Measurements from ENCODE around the gene MBP. TPM values are rescaled to one million over a fixed set of nuclear protein-coding genes. Genes with fewer than 3 reads are reported as not detected.

MBP gene
- polyA plus RNA-seq, 4 donors: 18.5 to 23.3 (median 21.5) TPM

DNA sequence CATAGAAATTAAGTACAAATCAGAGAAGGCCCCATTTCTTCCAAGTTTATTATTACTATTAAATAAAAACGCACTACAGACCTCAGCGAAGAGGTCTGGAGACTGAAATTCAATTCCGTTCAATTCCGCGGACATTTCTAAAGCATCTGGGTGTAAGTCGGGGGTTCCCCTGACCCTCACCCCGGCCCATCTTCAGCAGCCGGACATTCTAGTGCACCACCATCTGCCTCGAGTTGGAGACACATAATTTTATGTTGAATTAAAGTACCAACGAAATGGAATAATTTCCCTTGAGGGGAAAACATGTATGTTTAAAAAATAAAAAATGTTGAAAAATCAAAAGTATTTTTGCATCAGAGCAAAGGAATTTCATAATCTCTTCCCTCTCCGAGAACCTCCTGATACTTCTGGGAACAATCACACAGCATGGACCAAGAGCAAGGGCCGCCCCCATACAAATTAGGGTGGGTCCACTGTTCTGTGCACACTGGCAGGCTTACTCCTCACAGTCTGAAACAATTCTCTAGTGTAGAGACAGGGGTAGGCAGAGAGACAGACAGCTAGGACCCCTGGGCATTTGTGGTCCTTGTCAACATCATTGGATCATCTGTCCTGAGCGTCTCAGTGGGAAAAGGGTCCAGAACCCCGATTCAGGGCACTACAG, 29.3 kb downstream of the MBP start:
- DNase-seq (ENCODE audit: low read depth in 4 of 4, low spot score in 2 of 4): no peak

DNA sequence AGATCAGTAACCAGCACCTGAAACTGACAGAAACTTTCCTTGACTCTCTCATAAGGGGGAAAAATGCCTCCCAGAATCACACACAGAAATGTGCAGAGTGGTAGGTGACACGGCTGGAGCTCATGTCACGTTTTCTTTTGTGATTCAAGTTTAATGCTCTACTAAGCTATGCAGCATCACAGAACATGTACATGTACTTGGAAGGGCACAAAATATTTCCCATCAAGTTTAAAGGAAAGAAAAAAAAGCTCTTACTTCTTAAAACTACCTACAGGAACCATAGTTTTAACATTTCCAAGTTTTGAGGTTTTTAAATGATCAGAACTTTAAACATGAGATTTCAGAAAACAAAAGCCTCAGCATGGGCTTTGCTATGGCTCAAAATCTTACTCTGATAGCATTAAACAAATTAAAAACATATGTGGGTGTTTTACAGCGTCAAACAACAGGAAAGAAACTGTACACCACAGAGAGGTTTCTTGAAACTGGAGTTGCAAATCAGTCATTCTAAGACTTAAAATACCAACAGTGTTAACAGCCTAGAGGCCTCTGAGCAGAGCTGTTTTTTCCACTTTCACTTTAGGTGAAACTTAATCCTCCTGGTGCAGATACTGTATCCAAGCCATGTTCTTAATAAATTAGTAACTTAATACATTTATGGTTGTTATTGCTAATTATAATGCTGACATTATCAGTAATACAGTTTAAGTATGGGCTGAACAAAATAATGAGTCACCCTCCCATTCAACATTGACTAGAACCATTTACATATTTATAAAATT, 30.1 kb downstream of the MBP start:
- no peak for DNase-seq (ENCODE audit: low read depth in 4 of 4, low spot score in 2 of 4)

DNA sequence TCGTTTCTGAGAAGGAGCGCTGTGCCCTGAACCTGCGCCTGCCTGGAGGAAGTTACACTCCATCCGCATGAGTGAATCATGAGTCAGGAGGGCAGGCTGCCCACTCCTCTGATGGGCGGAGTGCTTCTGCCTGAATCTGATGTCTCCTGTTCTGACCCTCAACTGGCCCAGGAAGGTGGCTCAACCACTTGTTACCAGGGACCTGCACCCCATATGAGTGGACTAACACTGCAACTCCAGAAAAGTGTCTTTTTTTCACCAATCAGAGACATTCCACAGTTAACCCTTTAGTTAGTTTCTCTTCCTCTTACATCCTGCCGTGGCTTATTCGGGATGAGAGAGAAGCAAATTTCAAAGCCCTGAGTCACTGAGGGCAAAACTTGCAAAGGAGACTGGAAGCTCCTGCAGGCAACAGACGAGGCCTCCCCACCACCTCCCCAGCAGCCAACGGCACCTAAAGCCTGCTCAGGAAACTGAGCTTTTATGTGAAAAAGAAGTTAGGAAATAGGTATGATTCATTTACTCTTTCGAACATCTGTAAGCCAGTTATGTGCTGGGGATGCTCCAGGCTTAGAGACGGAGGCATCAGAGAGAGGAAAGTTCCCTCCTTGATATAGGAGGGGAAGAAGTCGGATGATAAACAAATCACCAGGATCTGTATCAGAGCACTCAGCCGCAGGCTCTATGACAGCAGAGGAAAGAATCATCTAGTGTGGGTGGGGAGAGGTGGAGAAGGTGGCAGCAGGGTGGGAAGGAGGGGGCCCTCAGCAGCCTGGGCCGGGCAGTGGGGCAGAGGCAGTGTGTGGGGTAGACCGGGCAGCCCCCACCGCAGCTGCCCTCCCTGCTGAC, 30.9 kb downstream of the MBP start:
- no peak for DNase-seq (ENCODE audit: low read depth in 4 of 4, low spot score in 2 of 4)

DNA sequence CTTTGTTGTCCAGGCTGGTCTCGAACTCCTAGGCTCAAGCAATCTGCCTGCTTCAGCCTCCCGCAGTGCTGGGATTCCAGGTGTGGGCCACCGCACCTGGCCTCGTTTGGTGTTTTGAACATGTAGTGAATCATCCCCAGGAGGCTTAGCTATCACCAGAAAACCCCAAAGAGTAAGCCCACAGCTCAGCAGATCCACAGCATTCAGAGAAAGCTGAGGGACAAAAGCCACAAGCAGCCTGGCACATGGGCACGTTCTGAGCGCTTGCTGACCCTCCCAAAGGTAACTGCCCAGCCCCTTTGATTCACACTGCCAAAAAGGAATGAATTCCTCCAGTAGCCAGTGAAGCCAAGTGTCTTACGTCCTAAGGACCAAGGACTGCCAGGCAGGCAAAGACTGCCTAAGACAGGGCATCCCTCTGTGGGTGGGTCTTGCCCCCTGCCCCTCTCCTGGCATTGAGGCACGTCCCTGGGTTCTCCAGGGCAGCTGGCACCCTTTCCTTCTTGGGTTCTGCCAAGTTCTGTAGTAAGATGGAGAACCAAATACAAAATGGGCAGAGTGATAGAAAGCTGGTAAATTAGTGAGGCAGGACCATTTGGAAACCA, 31.7 kb downstream of the MBP start:
- DNase-seq (ENCODE audit: low read depth in 4 of 4, low spot score in 2 of 4): no peak

DNA sequence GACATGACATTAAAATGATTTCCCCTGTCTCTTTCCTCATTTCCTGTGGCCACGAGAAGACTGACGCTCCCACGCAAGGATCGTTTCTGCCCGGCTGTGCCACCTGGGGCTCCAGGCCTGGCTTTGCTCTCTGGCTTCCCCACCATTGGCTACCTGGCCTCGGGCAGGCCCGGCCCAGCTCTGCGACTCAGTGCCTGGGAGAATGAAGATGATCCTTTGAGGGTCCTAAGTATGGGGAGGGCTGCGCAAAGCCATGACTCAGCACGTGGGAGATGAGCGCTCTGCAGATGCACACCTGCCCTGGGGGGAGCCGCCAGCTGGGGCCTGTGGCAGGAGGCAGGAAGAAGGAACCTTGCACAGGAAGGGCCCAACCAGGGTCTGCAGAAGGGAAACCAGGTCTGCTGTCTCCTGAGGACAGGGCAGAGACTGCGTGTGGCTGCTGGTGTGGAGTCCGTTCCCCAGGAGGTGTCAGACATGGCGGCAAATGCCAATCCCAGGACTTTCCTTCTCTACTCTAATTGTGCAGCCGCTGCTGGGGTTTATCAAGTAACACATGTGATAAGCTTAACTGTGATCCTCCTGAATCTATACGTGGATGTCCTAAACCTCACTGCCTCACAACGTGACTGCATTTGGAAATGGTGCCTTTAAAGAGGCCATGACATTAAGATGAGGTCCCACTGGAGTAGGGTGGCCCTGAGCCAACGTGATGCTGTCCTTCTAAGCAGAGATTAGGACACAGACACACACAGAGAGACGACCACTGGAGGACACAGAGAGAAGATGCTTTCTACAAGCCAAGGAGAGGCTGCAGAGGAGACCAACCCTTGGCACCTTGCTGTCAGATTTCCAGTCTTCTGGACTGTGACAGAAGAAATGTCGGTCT, 32.9 kb downstream of the MBP start:
- DNase-seq (ENCODE audit: low read depth in 4 of 4, low spot score in 2 of 4): no peak

DNA sequence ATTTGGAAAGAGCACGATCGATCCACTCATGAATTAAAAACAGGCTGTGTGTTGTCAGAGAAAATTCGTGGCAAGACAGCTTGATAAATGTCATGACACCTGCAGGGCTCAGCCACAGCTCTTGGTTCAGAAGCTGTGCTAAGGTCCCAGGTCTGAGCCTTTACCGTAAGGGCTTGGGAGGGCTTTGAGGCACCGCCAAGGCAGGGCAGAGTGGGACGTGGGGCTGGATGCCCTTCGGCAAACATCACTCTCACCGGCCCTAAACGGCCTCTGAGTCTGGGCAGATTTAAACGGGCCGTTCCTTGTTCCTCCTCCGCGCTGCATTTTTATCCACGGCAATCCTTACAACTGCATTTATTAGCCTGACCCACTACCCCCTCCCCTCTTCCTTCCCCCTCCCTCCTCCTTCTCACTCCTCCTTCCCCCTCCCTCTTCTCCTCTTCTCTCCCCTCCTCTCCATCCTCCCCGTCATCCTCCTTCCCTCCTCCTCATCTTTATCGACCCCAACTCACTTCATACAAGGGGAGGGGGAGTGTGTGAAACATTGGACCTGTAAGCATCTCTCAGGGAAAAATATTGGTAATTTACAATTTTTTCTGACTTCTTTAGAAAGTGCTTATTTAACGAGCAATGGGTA, 33.9 kb downstream of the MBP start:
- DNase-seq (ENCODE audit: low read depth in 4 of 4, low spot score in 2 of 4): no peak

DNA sequence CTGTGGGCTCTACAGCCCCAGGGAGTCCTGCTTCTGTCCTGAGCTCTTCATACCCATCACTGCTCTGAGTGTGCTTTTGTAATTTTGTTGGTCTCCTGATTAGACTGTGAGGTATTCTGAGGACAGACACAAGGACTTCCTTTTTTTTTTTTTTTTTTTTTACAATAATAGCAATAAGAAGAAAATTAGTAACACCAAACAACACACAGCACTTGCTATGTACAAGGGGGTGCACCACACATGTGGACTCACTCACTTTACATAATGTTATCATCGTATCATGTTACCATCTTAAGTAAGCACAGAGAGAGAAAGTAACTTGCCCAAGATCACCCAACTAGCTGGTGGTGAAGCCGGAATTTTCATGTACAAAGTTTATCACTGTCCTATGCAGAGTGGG, 34.6 kb downstream of the MBP start:
- DNase-seq (ENCODE audit: low read depth in 4 of 4, low spot score in 2 of 4): no peak

DNA sequence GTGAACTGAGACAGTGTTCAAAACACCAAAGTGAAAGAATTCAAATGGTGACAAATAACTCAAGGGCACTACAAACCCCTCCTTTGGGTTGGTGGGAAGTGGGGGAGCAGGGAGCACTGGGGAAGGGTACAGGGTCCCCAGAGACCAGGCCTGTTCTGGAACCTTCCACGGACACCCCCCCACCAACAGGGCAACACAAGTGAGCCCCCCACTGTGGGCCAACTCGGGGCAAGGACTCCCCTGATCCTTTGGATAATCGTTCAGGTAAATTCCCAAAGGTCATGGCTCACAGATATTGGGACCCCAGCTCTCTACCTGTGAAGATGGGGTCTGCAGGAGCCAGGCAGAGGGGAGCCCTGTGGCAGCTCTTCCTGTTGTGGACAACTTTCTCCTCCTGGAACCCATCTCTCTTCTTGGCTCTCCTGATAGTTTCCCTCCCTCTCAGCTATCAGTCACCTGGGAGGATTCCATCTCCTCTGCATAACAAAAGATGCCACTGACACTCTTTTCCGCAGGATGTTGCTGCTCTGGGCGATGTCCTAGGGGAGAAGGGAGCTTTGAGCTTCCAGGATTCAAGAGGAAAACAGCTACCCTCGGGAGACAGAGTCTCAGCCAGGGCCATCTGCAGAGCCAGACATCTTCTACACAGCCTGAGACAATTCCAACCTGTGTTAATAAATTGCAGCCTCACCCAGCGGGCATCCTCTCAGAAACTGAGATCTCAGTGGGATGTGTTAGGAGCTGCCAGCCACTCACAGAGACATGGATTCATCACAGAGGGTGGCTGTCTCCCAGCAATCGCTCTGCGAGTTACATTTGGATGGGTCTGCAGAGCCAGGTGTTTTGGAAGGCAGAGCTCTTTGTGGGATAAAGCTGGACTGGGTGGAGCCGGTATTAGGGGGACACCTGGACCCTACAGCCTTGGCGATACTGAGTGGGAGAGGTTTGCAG, 35.4 kb downstream of the MBP start:
- no peak for DNase-seq (ENCODE audit: low read depth in 4 of 4, low spot score in 2 of 4)

DNA sequence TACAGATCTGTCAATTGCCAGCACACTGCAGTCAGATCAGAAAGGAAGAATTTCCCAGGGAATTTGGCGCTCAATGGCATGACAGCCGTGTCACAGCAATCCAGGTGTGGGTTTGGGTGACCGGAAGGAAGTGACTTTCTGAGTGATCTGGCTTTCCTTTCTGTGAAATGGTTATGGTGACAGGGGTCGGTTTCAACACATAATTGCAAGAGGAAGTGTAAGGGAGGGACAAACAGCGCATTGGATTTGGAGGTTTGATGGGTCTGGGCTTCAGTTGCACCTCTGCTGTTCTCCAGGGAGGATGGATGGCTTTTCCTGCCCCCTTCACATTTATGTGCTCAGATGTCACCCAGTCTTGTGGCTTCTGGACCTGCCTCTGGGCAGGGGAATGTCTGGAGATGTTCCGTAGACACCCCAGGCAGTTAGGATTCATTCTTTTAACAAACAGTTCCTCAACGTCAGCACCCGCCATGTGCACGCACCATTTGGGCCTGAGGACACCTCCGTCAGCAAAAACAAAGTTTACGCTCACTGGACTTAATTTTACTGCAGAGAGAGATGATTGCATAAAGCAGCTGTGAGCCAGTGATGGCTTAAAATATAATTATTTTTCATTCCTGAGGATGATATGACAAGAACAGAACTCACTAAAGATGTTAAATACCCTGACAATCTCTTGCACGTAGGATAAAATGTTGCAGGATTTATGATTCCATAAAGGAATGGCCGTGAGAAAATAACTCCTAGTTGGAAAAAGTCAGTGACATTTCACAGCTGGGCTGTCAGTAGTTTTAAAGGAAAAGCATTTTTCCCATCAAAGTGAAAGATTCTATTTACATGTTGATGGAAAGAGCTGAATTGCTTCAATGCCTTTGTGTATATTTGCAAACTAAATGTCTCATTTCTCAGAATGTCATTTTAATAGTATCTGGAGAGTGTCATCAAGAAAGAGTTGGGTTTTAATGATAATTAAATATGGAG, 36.9 kb downstream of the MBP start:
- DNase-seq (ENCODE audit: low read depth in 4 of 4, low spot score in 2 of 4): no peak

DNA sequence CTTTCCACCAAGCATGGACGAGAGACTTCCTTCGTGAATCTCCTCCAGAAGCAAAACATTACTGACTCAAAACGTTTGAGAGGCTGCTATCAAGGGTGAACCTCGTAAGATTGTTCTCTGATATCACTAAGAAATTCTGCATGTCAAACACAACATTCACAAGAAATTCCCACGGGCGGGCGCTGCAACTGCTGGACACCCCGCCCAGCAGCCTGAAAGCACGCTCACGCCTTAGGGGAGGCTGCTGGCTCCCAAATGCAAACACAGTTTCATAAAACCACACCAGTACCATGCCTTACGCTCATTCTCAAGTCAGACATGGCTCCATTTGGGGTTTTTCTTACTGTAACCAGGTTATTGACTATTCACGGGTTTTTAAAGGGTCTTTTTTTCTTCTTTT, 39.0 kb downstream of the MBP start:
- DNase-seq (ENCODE audit: low read depth in 4 of 4, low spot score in 2 of 4): no peak

DNA sequence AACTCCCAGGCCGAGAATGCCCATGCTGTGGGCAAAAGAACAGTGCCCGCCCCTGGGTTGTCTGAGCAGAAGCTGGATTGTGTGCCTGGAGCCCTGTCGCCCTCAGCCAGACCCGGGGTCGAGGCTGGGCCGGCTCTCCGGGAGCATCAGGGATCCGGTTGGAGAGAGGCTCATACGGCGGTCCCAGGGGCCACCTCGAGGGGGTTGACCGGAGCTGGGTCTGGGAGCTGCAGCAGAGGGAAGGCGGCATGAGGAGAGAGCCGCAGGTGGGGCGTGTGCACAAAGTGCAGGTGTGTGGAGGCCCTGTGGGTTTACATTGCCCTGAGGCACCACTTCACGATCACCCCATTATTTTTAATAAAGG, 39.5 kb downstream of the MBP start:
- DNase-seq (ENCODE audit: low read depth in 4 of 4, low spot score in 2 of 4): no peak

DNA sequence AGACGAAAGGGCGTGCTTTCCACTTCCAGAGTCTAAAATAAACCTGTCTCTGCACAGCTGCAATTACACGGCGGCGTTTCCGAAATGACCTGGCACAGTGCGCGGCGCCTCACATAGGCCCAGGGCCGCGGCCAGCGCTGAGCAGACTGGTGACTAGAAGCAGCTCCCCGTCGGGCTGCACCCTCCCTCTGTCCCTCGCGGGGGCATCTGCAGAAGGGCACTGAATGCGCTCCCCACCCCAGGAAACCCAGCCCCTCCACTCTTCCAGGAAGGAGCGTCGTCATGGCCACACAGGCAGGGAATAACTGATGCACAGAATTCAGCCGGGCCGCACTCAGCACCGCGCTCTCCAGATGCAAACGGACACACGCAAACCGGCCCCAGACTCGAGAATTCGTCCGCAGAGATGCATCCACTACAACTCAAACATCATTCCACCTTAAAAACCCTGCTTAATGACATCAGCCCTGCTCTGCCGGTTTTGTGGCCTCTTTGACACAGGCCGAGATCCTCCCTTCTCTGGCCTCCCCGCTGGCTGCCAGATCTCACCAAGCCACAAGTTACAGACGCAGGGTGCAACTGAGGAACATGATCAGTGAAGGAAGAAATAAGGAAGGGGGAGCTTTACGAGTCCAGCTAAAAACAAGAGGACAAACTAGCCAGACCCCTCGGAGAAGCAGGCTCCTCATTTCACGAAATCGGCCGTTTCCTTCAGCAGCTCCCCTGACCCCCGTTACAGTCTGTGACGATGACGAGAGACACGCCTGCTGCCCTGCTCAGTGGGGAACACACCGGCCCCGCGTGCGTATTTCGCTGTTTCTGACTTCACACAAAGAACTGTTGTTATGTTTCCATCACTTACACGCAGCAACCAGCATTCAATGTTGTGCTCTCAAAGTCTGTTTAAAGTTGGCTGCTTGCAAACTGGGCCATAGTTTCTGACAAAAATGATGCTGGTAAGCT, 40.2 kb downstream of the MBP start:
- no peak for DNase-seq (ENCODE audit: low read depth in 4 of 4, low spot score in 2 of 4)

DNA sequence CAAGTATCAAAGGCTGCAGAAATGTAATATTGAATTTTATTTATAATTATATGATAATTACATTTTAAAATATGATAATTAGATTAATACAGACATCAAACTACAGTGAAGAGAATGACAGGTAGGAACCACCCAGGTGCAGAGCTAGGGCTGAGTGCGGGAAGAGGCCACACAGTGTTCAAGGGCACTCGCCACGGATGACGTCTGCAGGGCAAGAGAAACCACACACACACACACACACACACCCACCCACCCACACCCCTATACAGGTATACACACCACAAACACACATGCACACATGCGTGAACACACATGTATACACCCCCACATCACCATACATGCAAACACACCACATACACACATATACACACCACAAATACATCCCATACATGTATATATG, 41.2 kb downstream of the MBP start:
- DNase-seq (ENCODE audit: low read depth in 4 of 4, low spot score in 2 of 4): no peak

DNA sequence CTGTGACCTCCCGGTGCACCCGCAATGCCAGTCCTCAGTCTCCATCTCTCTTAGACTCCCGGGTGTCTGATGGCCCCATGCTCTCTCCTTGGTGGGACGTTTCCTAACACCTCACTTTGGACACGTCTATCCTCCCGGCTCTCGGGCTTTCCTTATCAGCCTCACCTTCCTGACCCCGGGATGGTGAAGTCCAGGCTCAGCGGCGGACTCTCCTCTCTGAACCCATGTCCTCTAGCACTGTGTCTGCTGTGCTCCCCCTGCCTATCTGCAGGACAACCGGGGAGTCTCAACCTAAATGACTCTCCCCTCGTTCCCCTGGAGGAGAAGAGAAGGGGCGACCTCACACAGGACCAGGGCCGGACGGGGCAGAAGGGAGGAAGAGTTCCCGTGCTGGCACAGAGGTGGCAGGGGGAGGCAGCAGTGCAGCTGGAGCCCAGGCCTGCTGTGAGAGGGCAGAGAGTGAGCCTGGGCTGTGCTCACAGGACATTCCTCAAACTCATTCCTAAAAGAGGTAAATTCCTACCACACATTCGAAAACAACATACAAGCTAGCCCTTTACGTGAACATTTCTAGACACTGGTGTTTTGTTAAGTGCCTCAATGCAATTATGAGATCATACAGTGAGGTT, 41.9 kb downstream of the MBP start:
- no peak for DNase-seq (ENCODE audit: low read depth in 4 of 4, low spot score in 2 of 4)

DNA sequence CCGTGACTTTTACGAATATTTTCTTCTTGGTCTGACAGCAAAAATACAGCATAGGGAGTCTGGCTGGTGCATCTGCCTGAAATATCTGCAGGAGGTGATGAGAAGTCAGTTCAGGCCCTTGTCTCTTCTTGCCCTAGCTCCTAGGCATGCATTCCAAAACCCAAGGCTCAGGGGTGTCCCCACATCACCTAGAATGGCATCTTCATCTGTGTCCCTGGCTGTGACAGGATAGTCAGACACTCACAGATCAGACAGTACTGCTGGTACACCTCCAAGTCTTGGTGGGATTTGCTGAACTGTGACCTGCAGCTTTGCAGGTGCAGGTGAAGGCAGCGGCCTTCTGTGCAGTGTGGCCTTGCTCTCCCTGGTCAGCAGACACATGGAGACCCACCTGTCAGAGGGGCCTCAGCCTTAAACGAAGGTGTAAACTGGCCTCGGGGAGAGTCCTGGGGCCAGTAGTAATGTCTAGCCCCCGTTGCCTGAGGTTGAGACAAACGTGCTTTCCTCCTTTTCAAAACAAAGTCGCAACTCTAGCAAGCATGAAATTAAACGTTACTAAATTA, 42.8 kb downstream of the MBP start:
- no peak for DNase-seq (ENCODE audit: low read depth in 4 of 4, low spot score in 2 of 4)
